ENCODE measurements around the gene ELOB.

The ELOB gene

GRCh38 chr16:2751577-2752034 is 25.5 kb downstream of the ELOB start:
- H3K9ac ChIP-seq = peak overlapping the region; percentile 90
- peak overlapping the region; percentile 99 for H2AFZ ChIP-seq
- peaks cover 25% of the 10 kb centered on the region for H3K4me1 ChIP-seq
- peak overlapping the region; percentile 98 for H3K4me2 ChIP-seq (ENCODE audit: low read length)
- TF ChIP-seq CTCF (IDR thresholded peaks at IDR 0.05) = no peak
- H3K36me3 ChIP-seq (ENCODE audit: control insufficient read depth, insufficient read depth, low read length) = no peaks in the 10 kb centered on the region
- H3K27ac ChIP-seq = peak overlapping the region; percentile 98
- no peaks in the 10 kb centered on the region for H3K27me3 ChIP-seq (ENCODE audit: control insufficient read depth, insufficient read depth, low read length)
- H3K4me3 ChIP-seq (ENCODE audit: low read depth, low read length) = peak overlapping the region; percentile 94
- peaks cover 37% of the 10 kb centered on the region for H3K79me2 ChIP-seq
- no peaks in the 10 kb centered on the region for H3K9me3 ChIP-seq (ENCODE audit: control insufficient read depth, low read length)

GRCh38 chr16:2749936-2750335 is 27.1 kb downstream of the ELOB start:
- H3K27me3 ChIP-seq (ENCODE audit: control insufficient read depth, insufficient read depth, low read length) = no peaks in the 10 kb centered on the region
- no peaks in the 10 kb centered on the region for H3K9me3 ChIP-seq (ENCODE audit: control insufficient read depth, low read length)
- TF ChIP-seq CTCF (IDR thresholded peaks at IDR 0.05) = no peak
- H3K9ac ChIP-seq = no peak overlapping the region
- H3K36me3 ChIP-seq (ENCODE audit: control insufficient read depth, insufficient read depth, low read length) = no peaks in the 10 kb centered on the region
- no peak overlapping the region for H2AFZ ChIP-seq
- H3K27ac ChIP-seq = no peak overlapping the region
- peaks cover 13% of the 10 kb centered on the region for H3K4me1 ChIP-seq
- no peak overlapping the region for H3K4me2 ChIP-seq (ENCODE audit: low read length)
- H3K79me2 ChIP-seq = peaks cover 20% of the 10 kb centered on the region
- H3K4me3 ChIP-seq (ENCODE audit: low read depth, low read length) = no peak overlapping the region

- H3K27ac ChIP-seq = no peak overlapping the region
- no peak overlapping the region for H2AFZ ChIP-seq
- no peaks in the 10 kb centered on the region for H3K27me3 ChIP-seq (ENCODE audit: control insufficient read depth, insufficient read depth, low read length)
- no peaks in the 10 kb centered on the region for H3K9me3 ChIP-seq (ENCODE audit: control insufficient read depth, low read length)
- no peak overlapping the region for H3K9ac ChIP-seq
- no peak overlapping the region for H3K4me2 ChIP-seq (ENCODE audit: low read length)
- H3K4me3 ChIP-seq (ENCODE audit: low read depth, low read length) = no peak overlapping the region
- no peak for TF ChIP-seq CTCF (IDR thresholded peaks at IDR 0.05)
- peaks cover 8% of the 10 kb centered on the region for H3K4me1 ChIP-seq
- no peaks in the 10 kb centered on the region for H3K36me3 ChIP-seq (ENCODE audit: control insufficient read depth, insufficient read depth, low read length)
- H3K79me2 ChIP-seq = peaks cover 16% of the 10 kb centered on the region
These were observed 27.6 kb downstream of the ELOB start for GRCh38 chr16:2749476-2749875.

GRCh38 chr16:2748757-2749455 is 28.2 kb downstream of the ELOB start:
- Histone ChIP-seq H3K79me2 (peaks cover 10% of the 10 kb centered on the region), H3K9ac (no peak overlapping the region), H3K4me1 (peaks cover 5% of the 10 kb centered on the region), H3K27ac (no peak overlapping the region), H3K27me3 (ENCODE audit: control insufficient read depth, insufficient read depth, low read length) (no peaks in the 10 kb centered on the region), H3K4me2 (ENCODE audit: low read length) (no peak overlapping the region), H3K4me3 (ENCODE audit: low read depth, low read length) (no peak overlapping the region), H3K36me3 (ENCODE audit: control insufficient read depth, insufficient read depth, low read length) (no peaks in the 10 kb centered on the region), H2AFZ (no peak overlapping the region), H3K9me3 (ENCODE audit: control insufficient read depth, low read length) (no peaks in the 10 kb centered on the region)
- no peak for TF ChIP-seq CTCF (IDR thresholded peaks at IDR 0.05)

GRCh38 chr16:2745961-2746360 is 31.1 kb downstream of the ELOB start:
- Histone ChIP-seq H3K9me3 (ENCODE audit: control insufficient read depth, low read length) (no peaks in the 10 kb centered on the region), H3K27me3 (ENCODE audit: control insufficient read depth, insufficient read depth, low read length) (no peaks in the 10 kb centered on the region), H3K79me2 (no peaks in the 10 kb centered on the region), H3K36me3 (ENCODE audit: control insufficient read depth, insufficient read depth, low read length) (no peaks in the 10 kb centered on the region), H3K4me1 (no peaks in the 10 kb centered on the region), H3K27ac (no peak overlapping the region), H3K4me3 (ENCODE audit: low read depth, low read length) (no peak overlapping the region), H2AFZ (no peak overlapping the region), H3K4me2 (ENCODE audit: low read length) (no peak overlapping the region), H3K9ac (no peak overlapping the region)
- TF ChIP-seq CTCF (IDR thresholded peaks at IDR 0.05) = no peak

Measured in parathyroid adenoma (tissue), 2 donors.